SK-N-SH (cell line): Measurements from ENCODE around the gene TRIM50. TPM values are rescaled to one million over a fixed set of nuclear protein-coding genes. Genes with fewer than 3 reads are reported as not detected.
"Not testable (repeated sequence)": the region's sequence is repeated elsewhere in the genome, so short reads cannot be mapped to it uniquely, and the experiment has no call there.

Experiments
- CTCF ChIA-PET: fragments of 300-600, 350-600 bp; formaldehyde crosslinking; extraction: SDS; loops from one replicate; lab custom pipeline; 2021; lab: Yijun Ruan, JAX
- POLR2A ChIA-PET: fragments of 350-600 bp; sonication (Branson Sonifier 250); formaldehyde crosslinking; extraction: SDS; loops from one replicate; lab custom pipeline; 2020; ENCODE audit warnings: antibody characterized with exemption, inconsistent platforms; lab: Yijun Ruan, JAX
- DNase-seq: peaks from one replicate; pipeline ENCODE4 v3.0.0; 2012
- H2AFZ ChIP-seq: fragments of 200-600 bp; sonication (generic); 2 replicates; pipeline ENCODE4 v1.8.1; 2016; ENCODE audit warnings: antibody characterized with exemption, mild to moderate bottlenecking, low read depth
- H3F3A ChIP-seq: fragments of 200-600 bp; sonication (generic); replicated peaks from 2 replicates; pipeline ENCODE3; 2016; ENCODE audit warnings: antibody characterized with exemption, mild to moderate bottlenecking; ENCODE audit not compliant: insufficient read depth
- H3K27ac ChIP-seq, 2 experiments: fragments of 200-500 bp in 1 of 2; fragments of 200-600 bp in 1 of 2; sonication (Bioruptor generic) in 1 of 2; sonication (generic), shearing (Covaris generic) in 1 of 2; 2 replicates each; pipeline versions ENCODE4 v1.5.1 to v1.6.1; 2014 to 2016; ENCODE audit warnings: low read depth in 2 of 2, inconsistent platforms in 1 of 2, low read length in 1 of 2, mild to moderate bottlenecking in 1 of 2, mixed read lengths in 1 of 2
- H3K27me3 ChIP-seq: fragments of 200-600 bp; sonication (generic), shearing (Covaris generic); 2 replicates; pipeline ENCODE4 v1.6.1; 2016; ENCODE audit warnings: mixed run types; ENCODE audit not compliant: insufficient read depth
- H3K36me3 ChIP-seq, 2 experiments: fragments of 200-500 bp in 1 of 2; fragments of 200-600 bp in 1 of 2; sonication (Bioruptor generic) in 1 of 2; sonication (generic) in 1 of 2; replicated peaks in 1 of 2; 2 replicates each; pipeline versions ENCODE3 to v1.5.1; 2014 to 2016; ENCODE audit warnings: low read length in 1 of 2, mild to moderate bottlenecking in 1 of 2; ENCODE audit not compliant: insufficient read depth in 2 of 2, control insufficient read depth in 1 of 2
- H3K4me1 ChIP-seq, 2 experiments: fragments of 200-500 bp in 1 of 2; fragments of 200-600 bp in 1 of 2; sonication (Bioruptor generic) in 1 of 2; sonication (generic), shearing (Covaris generic) in 1 of 2; 2 replicates each; pipeline versions ENCODE4 v1.5.1 to v1.6.1; 2014 to 2016; ENCODE audit warnings: low read depth in 1 of 2, low read length in 1 of 2, mixed run types in 1 of 2; ENCODE audit not compliant: insufficient read depth in 2 of 2, control insufficient read depth in 1 of 2
- H3K4me2 ChIP-seq: fragments of 200-600 bp; sonication (generic), shearing (Covaris generic); 2 replicates; pipeline ENCODE4 v1.6.1; 2017; ENCODE audit warnings: mixed run types
- H3K4me3 ChIP-seq, 2 experiments: fragments of 200-500 bp in 1 of 2; fragments of 200-600 bp in 1 of 2; sonication (Bioruptor generic) in 1 of 2; sonication (generic), shearing (Covaris generic) in 1 of 2; 2 replicates each; pipeline versions ENCODE4 v1.5.1 to v1.8.1; 2014 to 2016; ENCODE audit warnings: low read depth in 2 of 2, inconsistent platforms in 1 of 2, low read length in 1 of 2, mild to moderate bottlenecking in 1 of 2, mixed read lengths in 1 of 2, moderate library complexity in 1 of 2
- H3K79me2 ChIP-seq: fragments of 200-600 bp; sonication (generic); 2 replicates; pipeline ENCODE4 v1.8.1; 2017; ENCODE audit warnings: mild to moderate bottlenecking; ENCODE audit not compliant: insufficient read depth
- H3K9ac ChIP-seq: fragments of 200-600 bp; sonication (generic); 2 replicates; pipeline ENCODE4 v1.6.1; 2017; ENCODE audit warnings: mixed run types
- H3K9me2 ChIP-seq: fragments of 200-600 bp; sonication (generic); 2 replicates; pipeline ENCODE4 v1.6.1; 2017; ENCODE audit warnings: mixed run types
- H3K9me3 ChIP-seq: fragments of 200-600 bp; sonication (generic); 2 replicates; pipeline ENCODE4 v1.6.1; 2017; ENCODE audit warnings: mixed run types, mild to moderate bottlenecking, moderate library complexity
- H4K20me1 ChIP-seq: fragments of 200-600 bp; sonication (generic); 2 replicates; pipeline ENCODE4 v1.6.1; 2017; ENCODE audit warnings: mild to moderate bottlenecking, mixed run types; ENCODE audit not compliant: insufficient read depth
- ELF1 ChIP-seq: IDR thresholded peaks from 2 replicates; pipeline ENCODE4 v1.4.0; 2012
- EP300 ChIP-seq, 2 experiments: IDR thresholded peaks; 2 replicates each; pipeline versions ENCODE4 v1.4.0 to v1.6.1; 2012; ENCODE audit warnings: borderline replicate concordance in 1 of 2, low read depth in 1 of 2, low read length in 1 of 2
- FOXM1 ChIP-seq: IDR thresholded peaks from 2 replicates; pipeline ENCODE4 v1.4.0; 2012; ENCODE audit warnings: low read depth, mild to moderate bottlenecking
- JUND ChIP-seq: IDR thresholded peaks from 2 replicates; pipeline ENCODE4 v1.4.0; 2012
- MEF2A ChIP-seq: IDR thresholded peaks from 2 replicates; pipeline ENCODE4 v1.4.0; 2012; ENCODE audit warnings: low read depth, borderline replicate concordance
- NFIC ChIP-seq: IDR thresholded peaks from 2 replicates; pipeline ENCODE4 v1.4.0; 2012; ENCODE audit warnings: borderline replicate concordance
- RCOR1 ChIP-seq: fragments of 150-350 bp; IDR thresholded peaks from 2 replicates; pipeline ENCODE4 v1.6.1; 2017; ENCODE audit warnings: antibody characterized with exemption, low read length
- RXRA ChIP-seq: IDR thresholded peaks from 2 replicates; pipeline ENCODE4 v1.4.0; 2012; ENCODE audit warnings: low read depth, mild to moderate bottlenecking, borderline replicate concordance
- SMC3 ChIP-seq: IDR thresholded peaks from 2 replicates; pipeline ENCODE4 v1.6.1; 2012; ENCODE audit warnings: low read depth, low read length, improper control_type of control experiment
- USF1 ChIP-seq: IDR thresholded peaks from 2 replicates; pipeline ENCODE4 v1.4.0; 2012; ENCODE audit warnings: low read depth, borderline replicate concordance
- WGBS: methylation state at CpG from one replicate; pipeline ENCODE4 v1.1.6; 2017; ENCODE audit warnings: low lambda C conversion rate; 5-methylcytosine and 5-hydroxymethylcytosine counted together
- polyA plus RNA-seq, 3 experiments: library from polyadenylated mRNA; depleted of rRNA; stranded (reverse); fragments of >200 nt; gene quantifications; 2 replicates each; pipeline ENCODE4 v1.2.3, GENCODE V29; 2012
- TF ChIP-seq, protein P1 (sequence below): IDR thresholded peaks from 2 replicates; pipeline ENCODE4 v1.4.0; 2012; ENCODE audit warnings: low read depth, borderline replicate concordance
- TF ChIP-seq, protein P2 (sequence below): IDR thresholded peaks from 2 replicates; pipeline ENCODE4 v1.4.0; 2012; ENCODE audit warnings: low read depth

TRIM50 gene
- polyA plus RNA-seq, 1 of the 3 experiments (the other 2 are of a cell fraction) = not detected

- peak; percentile 35 for DNase-seq
- peaks cover 17% of the 10 kb centered on the region; the same call in 1 of the 2 replicates for H3K27me3 ChIP-seq
- CTCF ChIA-PET = interaction anchor here (2.6 kb wide), 1 partner anchor 121 kb away, joined by 12 read pairs; no protein-coding TSS in a partner anchor
- no peaks in the 10 kb centered on the region for H3K36me3 ChIP-seq
- no peaks in the 10 kb centered on the region for H3K9me3 ChIP-seq
- no peaks in the 10 kb centered on the region for H3K9me2 ChIP-seq
- 70% methylated on average over 11 of the region's 11 CpGs for WGBS
- POLR2A ChIA-PET = no interaction called here
- H3F3A ChIP-seq = no peaks in the 10 kb centered on the region
- no peaks in the 10 kb centered on the region for H3K4me1 ChIP-seq
- TF ChIP-seq USF1 (no peak), RXRA (no peak)
- no peaks in the 10 kb centered on the region for H3K79me2 ChIP-seq
- H4K20me1 ChIP-seq = no peaks in the 10 kb centered on the region
- no peak overlapping the region for H3K9ac ChIP-seq
- H3K4me3 ChIP-seq = no peak overlapping the region
- no peak overlapping the region for H2AFZ ChIP-seq
- no peak overlapping the region for H3K4me2 ChIP-seq
- H3K27ac ChIP-seq = no peak overlapping the region
Observed at GRCh38 chr7:73329861-73330581, 2.1 kb upstream of the TRIM50 start.

DNA sequence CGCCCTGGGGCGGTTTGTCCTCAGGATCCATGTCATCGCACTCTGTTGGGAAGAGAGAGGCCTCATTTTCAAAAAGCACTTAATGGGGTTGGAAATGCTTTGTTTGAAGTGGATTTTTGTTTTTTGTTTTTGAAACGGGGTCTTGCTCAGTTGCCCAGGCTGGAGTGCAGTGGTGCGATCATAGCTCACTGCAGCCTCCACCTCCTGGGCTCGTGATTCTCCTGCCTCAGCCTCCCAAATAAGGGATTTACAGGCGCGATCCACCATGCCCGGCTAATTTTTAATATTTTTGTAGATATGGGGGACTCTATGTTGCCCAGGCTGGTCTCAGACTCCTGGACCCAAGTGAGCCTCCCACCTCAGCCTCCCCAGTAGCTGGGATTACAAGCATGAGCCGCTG, 814 bp upstream of the TRIM50 start:
- Histone ChIP-seq H3K4me3 (no peak overlapping the region), H3F3A (no peaks in the 10 kb centered on the region), H3K27ac (no peak overlapping the region), H3K79me2 (no peaks in the 10 kb centered on the region), H2AFZ (no peak overlapping the region), H3K4me1 (no peaks in the 10 kb centered on the region; a peak in 1 of 4 replicates), H3K9me2 (no peaks in the 10 kb centered on the region), H3K4me2 (no peak overlapping the region), H4K20me1 (no peaks in the 10 kb centered on the region), H3K36me3 (no peaks in the 10 kb centered on the region), H3K9ac (no peak overlapping the region), H3K27me3 (peaks cover 12% of the 10 kb centered on the region; the same call in 1 of the 2 replicates), H3K9me3 (no peaks in the 10 kb centered on the region)
- WGBS = 84% methylated on average over 10 of the region's 10 CpGs
- ChIA-PET CTCF (interaction anchor here (2.6 kb wide), 1 partner anchor 123 kb away, joined by 12 read pairs; no protein-coding TSS in a partner anchor), POLR2A (no interaction called here)
- no peak for DNase-seq
- TF ChIP-seq, protein P1, sequence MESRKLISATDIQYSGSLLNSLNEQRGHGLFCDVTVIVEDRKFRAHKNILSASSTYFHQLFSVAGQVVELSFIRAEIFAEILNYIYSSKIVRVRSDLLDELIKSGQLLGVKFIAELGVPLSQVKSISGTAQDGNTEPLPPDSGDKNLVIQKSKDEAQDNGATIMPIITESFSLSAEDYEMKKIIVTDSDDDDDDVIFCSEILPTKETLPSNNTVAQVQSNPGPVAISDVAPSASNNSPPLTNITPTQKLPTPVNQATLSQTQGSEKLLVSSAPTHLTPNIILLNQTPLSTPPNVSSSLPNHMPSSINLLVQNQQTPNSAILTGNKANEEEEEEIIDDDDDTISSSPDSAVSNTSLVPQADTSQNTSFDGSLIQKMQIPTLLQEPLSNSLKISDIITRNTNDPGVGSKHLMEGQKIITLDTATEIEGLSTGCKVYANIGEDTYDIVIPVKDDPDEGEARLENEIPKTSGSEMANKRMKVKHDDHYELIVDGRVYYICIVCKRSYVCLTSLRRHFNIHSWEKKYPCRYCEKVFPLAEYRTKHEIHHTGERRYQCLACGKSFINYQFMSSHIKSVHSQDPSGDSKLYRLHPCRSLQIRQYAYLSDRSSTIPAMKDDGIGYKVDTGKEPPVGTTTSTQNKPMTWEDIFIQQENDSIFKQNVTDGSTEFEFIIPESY = no peak
- TF ChIP-seq RXRA (no peak), MEF2A (no peak), EP300 (IDR thresholded peaks at IDR 0.05; ENCODE audit: borderline replicate concordance in 1 of 2, low read depth in 1 of 2, low read length in 1 of 2) (no peak), FOXM1 (no peak), USF1 (no peak), JUND (no peak), SMC3 (no peak), RCOR1 (no peak), ELF1 (no peak), NFIC (no peak)
- TF ChIP-seq, protein P2, sequence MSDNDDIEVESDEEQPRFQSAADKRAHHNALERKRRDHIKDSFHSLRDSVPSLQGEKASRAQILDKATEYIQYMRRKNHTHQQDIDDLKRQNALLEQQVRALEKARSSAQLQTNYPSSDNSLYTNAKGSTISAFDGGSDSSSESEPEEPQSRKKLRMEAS = no peak
- TF ChIP-seq, all 33 proteins: peak for 0

GRCh38 chr7:73327449-73327848, 433 bp downstream of the TRIM50 start:
- H3K27me3 ChIP-seq, H3K9ac ChIP-seq, H3K4me3 ChIP-seq, POLR2A ChIA-PET, H3K4me2 ChIP-seq, H4K20me1 ChIP-seq, H3K9me2 ChIP-seq, H2AFZ ChIP-seq, H3K79me2 ChIP-seq, H3K36me3 ChIP-seq, H3F3A ChIP-seq, H3K4me1 ChIP-seq, H3K9me3 ChIP-seq, DNase-seq, H3K27ac ChIP-seq: not testable (repeated sequence)
- CTCF ChIA-PET = interaction anchor here (9.6 kb wide), 1 partner anchor 125 kb away, joined by 108 read pairs; no protein-coding TSS in a partner anchor
- WGBS = 86% methylated on average over 9 of the region's 13 CpGs

- H3F3A ChIP-seq, H3K36me3 ChIP-seq, H3K27ac ChIP-seq, H4K20me1 ChIP-seq, H3K4me3 ChIP-seq, H3K4me1 ChIP-seq, H3K4me2 ChIP-seq, H3K9ac ChIP-seq, H3K9me3 ChIP-seq, H2AFZ ChIP-seq, POLR2A ChIA-PET, H3K9me2 ChIP-seq, H3K27me3 ChIP-seq, H3K79me2 ChIP-seq: not testable (repeated sequence)
- CTCF ChIA-PET = interaction anchor here (1.4 to 9.6 kb wide), 4 partner anchors 10 to 127 kb away, joined by 3 to 108 read pairs (median 24); no protein-coding TSS in a partner anchor
- DNase-seq = peak; percentile 27
- WGBS = 79% methylated on average over 6 of the region's 6 CpGs
Observed at GRCh38 chr7:73325424-73325823, 2.5 kb downstream of the TRIM50 start.
